Omental fat pad (tissue), 4 donors: ENCODE data around the gene PNPLA7. TPM values are rescaled to one million over a fixed set of nuclear protein-coding genes. Genes with fewer than 3 reads are reported as not detected.

ENCODE experiments used
- ATAC-seq: fragments of 150-250 bp; one replicate; pipeline ENCODE4 v1.9.1; 2016; ENCODE audit warnings: mild to moderate bottlenecking, moderate library complexity; ENCODE audit not compliant: low FRiP score
- DNase-seq: peaks from one replicate; pipeline ENCODE4 v3.0.0-alpha.2; 2019; ENCODE audit warnings: low spot score
- total RNA-seq, 4 donors: library from RNA; depleted of rRNA; stranded (reverse); fragments of >200 nt; gene quantifications; one replicate each; pipeline ENCODE4 v1.1.0, GENCODE V29; 2016
- TF ChIP-seq, protein P1 (sequence below), 3 donors: fragments of 450-650 bp; IDR thresholded peaks; one replicate each; pipeline ENCODE4 v1.5.1; 2016 to 2017; ENCODE audit warnings: antibody characterized with exemption in 3 of 3, mild to moderate bottlenecking in 3 of 3, moderate library complexity in 2 of 3

The PNPLA7 gene
- total RNA-seq, 4 donors from 2014 or later: 7.1 to 23.1 (median 13.9) TPM

DNA sequence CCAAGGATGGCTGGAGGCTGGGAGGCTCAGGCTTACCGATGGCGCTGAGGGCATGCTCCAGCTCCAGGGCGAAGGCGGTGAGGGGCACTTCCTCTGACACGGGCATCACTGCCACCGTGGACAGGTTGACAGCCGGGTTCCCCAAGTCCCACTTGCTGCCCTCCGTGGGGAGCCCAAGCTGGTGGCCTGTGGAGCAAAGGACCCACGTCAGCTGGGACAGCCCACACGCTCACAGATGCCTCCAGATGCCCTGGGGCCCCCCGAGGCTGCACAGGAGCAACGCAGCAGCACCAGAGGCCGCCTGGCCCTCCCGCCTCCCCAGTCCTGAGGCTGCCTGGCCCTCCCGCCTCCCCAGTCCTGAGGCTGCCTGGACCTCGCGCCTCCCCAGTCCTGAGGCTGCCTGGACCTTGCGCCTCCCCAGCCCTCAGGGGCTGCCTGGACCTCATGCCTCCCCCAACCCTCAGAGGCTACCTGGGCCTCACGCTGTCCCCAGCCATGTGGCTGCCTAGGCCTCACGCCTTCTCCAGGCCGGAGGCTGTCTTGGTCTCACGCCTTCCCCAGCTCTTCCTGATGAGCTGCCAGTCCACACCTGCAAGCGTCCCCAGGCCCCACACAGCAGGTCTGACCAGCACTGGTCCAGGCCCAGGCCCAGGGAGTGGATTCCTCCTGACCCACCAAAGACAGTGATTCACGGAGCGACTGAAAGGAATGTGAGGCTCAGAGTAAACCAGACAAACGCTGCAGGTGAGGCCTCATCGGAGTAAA lies 65.5 kb downstream of the PNPLA7 start:
- TF ChIP-seq, protein P1, sequence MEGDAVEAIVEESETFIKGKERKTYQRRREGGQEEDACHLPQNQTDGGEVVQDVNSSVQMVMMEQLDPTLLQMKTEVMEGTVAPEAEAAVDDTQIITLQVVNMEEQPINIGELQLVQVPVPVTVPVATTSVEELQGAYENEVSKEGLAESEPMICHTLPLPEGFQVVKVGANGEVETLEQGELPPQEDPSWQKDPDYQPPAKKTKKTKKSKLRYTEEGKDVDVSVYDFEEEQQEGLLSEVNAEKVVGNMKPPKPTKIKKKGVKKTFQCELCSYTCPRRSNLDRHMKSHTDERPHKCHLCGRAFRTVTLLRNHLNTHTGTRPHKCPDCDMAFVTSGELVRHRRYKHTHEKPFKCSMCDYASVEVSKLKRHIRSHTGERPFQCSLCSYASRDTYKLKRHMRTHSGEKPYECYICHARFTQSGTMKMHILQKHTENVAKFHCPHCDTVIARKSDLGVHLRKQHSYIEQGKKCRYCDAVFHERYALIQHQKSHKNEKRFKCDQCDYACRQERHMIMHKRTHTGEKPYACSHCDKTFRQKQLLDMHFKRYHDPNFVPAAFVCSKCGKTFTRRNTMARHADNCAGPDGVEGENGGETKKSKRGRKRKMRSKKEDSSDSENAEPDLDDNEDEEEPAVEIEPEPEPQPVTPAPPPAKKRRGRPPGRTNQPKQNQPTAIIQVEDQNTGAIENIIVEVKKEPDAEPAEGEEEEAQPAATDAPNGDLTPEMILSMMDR (IDR thresholded peaks at IDR 0.05): no peak
- DNase-seq (no peak), ATAC-seq (no peak)

DNA sequence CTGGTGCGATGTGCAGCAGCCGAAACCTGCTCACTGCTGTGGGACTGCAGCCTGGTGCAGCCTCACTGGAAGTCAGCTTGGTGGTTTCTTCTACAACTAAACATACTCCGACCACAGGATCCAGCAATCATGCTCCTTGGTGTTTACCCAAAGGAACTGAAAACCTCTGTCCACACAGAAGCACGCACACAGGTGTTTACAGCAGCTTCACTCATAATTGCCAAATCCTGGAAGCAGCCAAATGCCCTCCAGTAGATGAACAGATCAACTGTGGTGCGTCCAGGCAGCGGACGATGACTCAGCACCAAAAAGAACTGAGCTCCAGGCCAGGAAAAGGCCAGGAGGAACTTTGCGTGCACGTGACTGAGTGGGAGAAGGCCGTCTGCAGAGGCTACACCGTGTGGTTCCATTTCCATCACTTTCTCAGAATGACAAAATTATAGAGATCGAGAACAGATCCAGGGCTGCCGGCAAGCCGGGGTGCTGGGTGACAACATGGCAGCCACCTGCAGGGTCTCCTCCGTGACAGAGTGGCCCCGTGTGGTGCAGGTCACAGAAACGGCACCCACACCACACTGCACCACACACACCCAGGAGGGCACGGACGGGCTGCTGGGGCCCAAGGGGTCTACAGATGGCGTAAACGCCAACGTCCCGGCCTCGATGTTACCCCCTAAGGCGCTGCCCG lies 68.0 kb downstream of the PNPLA7 start:
- ATAC-seq (peak; percentile 80), DNase-seq (no peak)
- TF ChIP-seq, protein P1 (IDR thresholded peaks at IDR 0.05): no peak

DNA sequence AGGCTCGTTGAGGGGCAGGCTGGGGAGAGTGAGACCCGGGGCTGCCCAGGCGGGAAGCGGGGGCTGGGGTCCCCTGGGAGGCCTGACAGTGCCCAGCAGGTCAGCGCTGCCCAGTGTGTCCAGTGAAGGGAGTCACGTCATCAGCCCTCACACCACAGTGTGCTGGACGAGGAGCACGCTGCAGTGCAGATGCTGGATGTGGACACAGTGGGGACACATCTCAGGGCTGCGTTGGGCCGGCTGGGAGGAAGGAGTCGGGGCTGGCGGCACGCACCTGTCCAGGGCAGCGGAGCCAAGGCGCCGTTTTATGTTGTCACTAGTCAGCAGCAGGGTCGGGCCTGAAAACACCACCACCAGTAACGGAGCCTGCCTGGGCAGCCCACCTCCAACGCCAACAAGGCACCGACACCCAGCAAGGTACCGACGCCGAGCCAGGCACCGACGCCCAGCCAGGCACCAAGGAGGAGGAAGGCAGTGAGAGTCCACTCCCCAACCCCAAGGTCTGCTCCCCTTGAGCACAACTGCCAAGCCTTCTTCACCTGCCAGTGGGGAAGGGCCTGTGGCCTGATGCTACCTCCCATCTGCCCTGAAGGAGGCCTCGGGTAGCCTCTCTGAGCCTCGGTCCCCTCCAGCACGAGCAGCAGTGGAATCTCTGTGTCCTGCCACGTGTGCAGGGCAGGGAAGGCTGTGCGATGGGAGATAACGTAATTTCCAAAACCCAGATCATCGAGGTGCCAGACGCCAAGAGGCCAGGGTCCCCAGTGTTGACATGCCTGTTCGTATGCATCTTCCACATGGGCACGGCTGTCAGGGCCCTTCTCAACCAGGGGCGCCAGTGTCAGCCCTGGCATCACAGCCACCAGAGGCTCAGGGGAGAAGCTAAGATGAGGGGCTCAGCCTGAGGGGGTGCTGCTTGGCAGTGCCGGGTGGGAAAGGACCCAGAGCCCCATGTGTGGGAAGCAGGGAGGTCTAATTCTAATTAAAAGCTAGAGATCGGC lies 69.2 kb downstream of the PNPLA7 start:
- DNase-seq: no peak
- ATAC-seq: no peak
- TF ChIP-seq, protein P1 (IDR thresholded peaks at IDR 0.05): no peak

DNA sequence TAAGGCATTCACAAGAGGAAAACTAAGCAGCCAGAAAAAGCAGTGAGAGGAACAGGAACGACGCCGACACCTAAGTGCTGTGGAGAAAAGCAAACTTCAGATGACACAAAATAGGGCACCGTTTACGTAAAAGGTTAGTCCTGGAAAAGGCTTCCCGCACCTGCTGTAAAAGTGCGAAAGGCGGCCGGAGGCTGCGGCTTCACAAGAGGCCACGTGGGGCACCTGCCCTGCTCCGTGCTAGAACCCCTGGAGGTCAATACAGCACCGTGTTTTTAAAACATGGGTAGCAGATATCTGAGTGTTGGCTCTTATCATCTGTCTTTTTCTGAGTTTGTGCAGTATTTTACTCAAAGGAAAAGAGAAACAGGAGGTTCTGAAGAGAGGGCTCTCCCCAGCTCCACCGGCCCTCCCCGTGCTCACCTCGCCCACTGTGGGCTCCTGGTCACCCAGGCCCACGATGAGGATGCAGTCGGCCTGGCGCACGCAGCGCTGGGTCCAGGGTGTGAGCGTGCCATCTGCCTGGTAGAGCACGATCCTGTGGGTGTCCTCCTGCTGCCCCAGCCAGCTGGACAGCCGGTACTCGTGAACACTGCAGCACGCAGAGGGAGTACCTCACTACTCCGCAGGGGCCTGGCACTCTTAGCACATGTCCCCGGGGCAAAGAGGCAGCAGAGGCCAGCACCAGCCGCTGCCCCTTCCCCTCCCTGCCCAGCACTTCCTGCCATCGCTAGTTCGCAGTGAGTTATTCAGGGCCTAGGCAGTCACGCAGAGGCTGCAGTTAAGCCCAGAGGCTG lies 70.1 kb downstream of the PNPLA7 start:
- ATAC-seq (peak; percentile 17), DNase-seq (no peak)
- TF ChIP-seq, protein P1 (IDR thresholded peaks at IDR 0.05): no peak

DNA sequence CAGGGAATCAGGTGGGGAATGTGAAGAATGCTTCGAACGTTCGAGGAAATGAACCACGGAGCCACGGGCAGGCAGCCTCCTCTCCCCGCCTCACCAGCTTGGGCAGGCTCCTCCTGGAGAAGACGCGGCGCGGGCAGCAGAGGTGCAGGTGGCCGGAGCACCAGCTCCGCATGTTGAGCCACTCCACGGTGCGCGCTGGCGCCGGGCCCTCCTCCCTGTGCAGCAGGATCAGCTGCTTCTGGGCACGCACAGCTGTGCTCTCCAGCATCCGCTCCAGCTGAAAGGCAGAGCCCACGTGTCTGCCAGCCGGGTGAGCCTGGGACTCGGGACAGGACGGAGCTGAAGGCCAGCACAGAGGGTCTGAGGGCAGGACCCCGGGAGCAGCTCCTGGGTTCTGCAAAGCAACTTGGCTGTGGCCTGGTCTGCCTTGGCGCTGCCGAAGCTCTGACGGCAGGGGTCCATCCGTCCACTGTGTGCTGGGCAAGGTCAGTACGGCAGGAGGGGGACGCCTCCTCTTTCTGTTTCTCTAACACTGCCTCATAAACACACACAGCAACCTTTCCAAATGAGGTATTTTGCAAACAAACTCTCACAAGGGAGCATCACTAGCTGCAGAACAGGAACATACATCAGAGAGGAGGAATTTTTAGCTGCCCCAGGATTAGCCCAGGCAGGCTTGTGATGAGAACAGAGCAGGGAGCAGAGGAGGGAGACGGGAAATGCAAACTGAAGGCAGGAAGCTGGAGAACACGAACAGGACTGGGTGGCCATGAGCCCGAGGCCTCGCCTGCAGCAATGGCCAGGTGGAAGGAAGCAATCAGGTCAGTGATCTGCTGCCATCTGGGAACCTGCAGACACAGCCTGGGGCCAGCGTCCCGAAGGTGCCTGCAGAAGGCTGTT lies 71.0 kb downstream of the PNPLA7 start:
- ATAC-seq (no peak), DNase-seq (no peak)
- TF ChIP-seq, protein P1 (IDR thresholded peaks at IDR 0.05): no peak
